Activated T-helper 2 cell treated with anti-CD3 and anti-CD28 coated beads, Interferon-gamma antibody, Interleukin-2, Interleukin-4, amounts not matched to agents 10 μg/mL and 5 μg/mL and 100 μg/mL, durations not matched to agents 14 hours and 24 hours and 36 hours (primary cell): Measurements from ENCODE around the gene UPF1. TPM values are rescaled to one million over a fixed set of nuclear protein-coding genes. Genes with fewer than 3 reads are reported as not detected.
A peak's percentile ranks its signal among the peaks of the same experiment; 100 is the strongest.

ENCODE experiments used
- DNase-seq: peaks from one replicate; pipeline ENCODE4 v3.0.0; 2021; ENCODE audit warnings: low spot score
- H3K27ac Mint-ChIP-seq: one replicate; pipeline ENCODE4 v1.8.0; 2021; ENCODE audit warnings: mixed read lengths
- H3K27me3 Mint-ChIP-seq: one replicate; pipeline ENCODE4 v1.8.0; 2021; ENCODE audit warnings: low read depth, mixed read lengths
- H3K36me3 Mint-ChIP-seq: one replicate; pipeline ENCODE4 v1.8.0; 2021; ENCODE audit warnings: low read depth, mixed read lengths
- H3K4me1 Mint-ChIP-seq: one replicate; pipeline ENCODE4 v1.8.0; 2021; ENCODE audit warnings: low read depth, mixed read lengths
- H3K4me3 Mint-ChIP-seq: one replicate; pipeline ENCODE4 v1.8.0; 2021; ENCODE audit warnings: low read depth, mild to moderate bottlenecking, moderate library complexity, mixed read lengths
- H3K9me3 Mint-ChIP-seq: one replicate; pipeline ENCODE4 v1.8.0; 2021; ENCODE audit warnings: mixed read lengths
- intact Hi-C: fragments of 100-400 bp; cut with micrococcal nuclease; formaldehyde crosslinking; loops from one replicate; pipeline ENCODE4 v1.15.1; 2023
- total RNA-seq: library from RNA; stranded (reverse); gene quantifications from 2 replicates; pipeline ENCODE4 v1.2.3, GENCODE V29; 2022

The UPF1 gene
- total RNA-seq, 1 donor from 2014 or later = 99.5 TPM

- Mint-ChIP-seq H3K4me1 (no peaks in the 10 kb centered on the region), H3K27me3 (no peaks in the 10 kb centered on the region), H3K27ac (no peak overlapping the region), H3K9me3 (no peaks in the 10 kb centered on the region), H3K36me3 (peaks cover 70% of the 10 kb centered on the region), H3K4me3 (no peak overlapping the region)
- intact Hi-C loops = no loop called here
- DNase-seq = no peak
These were observed 25.5 kb downstream of the UPF1 start for GRCh38 chr19:18857223-18857622.

- H3K27me3 Mint-ChIP-seq = no peaks in the 10 kb centered on the region
- no peak for DNase-seq
- no peak overlapping the region for H3K4me3 Mint-ChIP-seq
- intact Hi-C loops = no loop called here
- peaks cover 68% of the 10 kb centered on the region for H3K36me3 Mint-ChIP-seq
- no peak overlapping the region for H3K27ac Mint-ChIP-seq
- no peaks in the 10 kb centered on the region for H3K9me3 Mint-ChIP-seq
- no peaks in the 10 kb centered on the region for H3K4me1 Mint-ChIP-seq
These were observed 27.3 kb downstream of the UPF1 start for GRCh38 chr19:18858906-18859646.

GRCh38 chr19:18859676-18860301, 28.0 kb downstream of the UPF1 start:
- Mint-ChIP-seq H3K4me1 (no peaks in the 10 kb centered on the region), H3K36me3 (peaks cover 67% of the 10 kb centered on the region), H3K4me3 (no peak overlapping the region), H3K27me3 (no peaks in the 10 kb centered on the region), H3K27ac (no peak overlapping the region), H3K9me3 (no peaks in the 10 kb centered on the region)
- DNase-seq = no peak
- intact Hi-C loops = no loop called here

- H3K4me3 Mint-ChIP-seq = no peak overlapping the region
- no peak overlapping the region for H3K27ac Mint-ChIP-seq
- no peaks in the 10 kb centered on the region for H3K4me1 Mint-ChIP-seq
- intact Hi-C loops = no loop called here
- peaks cover 63% of the 10 kb centered on the region for H3K36me3 Mint-ChIP-seq
- no peak for DNase-seq
- no peaks in the 10 kb centered on the region for H3K9me3 Mint-ChIP-seq
- H3K27me3 Mint-ChIP-seq = no peaks in the 10 kb centered on the region
These were observed 28.5 kb downstream of the UPF1 start for GRCh38 chr19:18860302-18860700.

GRCh38 chr19:18860725-18861124, 29.0 kb downstream of the UPF1 start:
- intact Hi-C loops = no loop called here
- no peak overlapping the region for H3K27ac Mint-ChIP-seq
- H3K27me3 Mint-ChIP-seq = no peaks in the 10 kb centered on the region
- H3K4me3 Mint-ChIP-seq = no peak overlapping the region
- peaks cover 59% of the 10 kb centered on the region for H3K36me3 Mint-ChIP-seq
- no peaks in the 10 kb centered on the region for H3K4me1 Mint-ChIP-seq
- H3K9me3 Mint-ChIP-seq = no peaks in the 10 kb centered on the region
- no peak for DNase-seq

GRCh38 chr19:18861235-18861634, 29.5 kb downstream of the UPF1 start:
- no peaks in the 10 kb centered on the region for H3K27me3 Mint-ChIP-seq
- no peaks in the 10 kb centered on the region for H3K9me3 Mint-ChIP-seq
- H3K4me3 Mint-ChIP-seq = no peak overlapping the region
- intact Hi-C loops = no loop called here
- no peak overlapping the region for H3K27ac Mint-ChIP-seq
- peaks cover 59% of the 10 kb centered on the region for H3K36me3 Mint-ChIP-seq
- no peak for DNase-seq
- H3K4me1 Mint-ChIP-seq = no peaks in the 10 kb centered on the region

GRCh38 chr19:18861917-18862316, 30.2 kb downstream of the UPF1 start:
- intact Hi-C loops = no loop called here
- Mint-ChIP-seq H3K27me3 (no peaks in the 10 kb centered on the region), H3K27ac (no peak overlapping the region), H3K4me3 (no peak overlapping the region), H3K9me3 (no peaks in the 10 kb centered on the region), H3K36me3 (peaks cover 57% of the 10 kb centered on the region), H3K4me1 (no peaks in the 10 kb centered on the region)
- DNase-seq = no peak

- Mint-ChIP-seq H3K4me3 (no peak overlapping the region), H3K27me3 (no peaks in the 10 kb centered on the region), H3K27ac (no peak overlapping the region), H3K9me3 (no peaks in the 10 kb centered on the region), H3K4me1 (no peaks in the 10 kb centered on the region), H3K36me3 (peaks cover 61% of the 10 kb centered on the region)
- intact Hi-C loops = no loop called here
- no peak for DNase-seq
These were observed 31.4 kb downstream of the UPF1 start for GRCh38 chr19:18862976-18863842.

GRCh38 chr19:18863843-18864362, 32.1 kb downstream of the UPF1 start:
- Mint-ChIP-seq H3K27me3 (no peaks in the 10 kb centered on the region), H3K9me3 (no peaks in the 10 kb centered on the region), H3K4me1 (no peaks in the 10 kb centered on the region), H3K36me3 (peaks cover 58% of the 10 kb centered on the region), H3K27ac (no peak overlapping the region), H3K4me3 (no peak overlapping the region)
- intact Hi-C loops = no loop called here
- DNase-seq = no peak

GRCh38 chr19:18865106-18865972, 33.6 kb downstream of the UPF1 start:
- Mint-ChIP-seq H3K27ac (no peak overlapping the region), H3K9me3 (no peaks in the 10 kb centered on the region), H3K4me3 (no peak overlapping the region), H3K4me1 (no peaks in the 10 kb centered on the region), H3K27me3 (no peaks in the 10 kb centered on the region), H3K36me3 (peaks cover 58% of the 10 kb centered on the region)
- intact Hi-C loops = no loop called here
- DNase-seq = no peak

- Mint-ChIP-seq H3K4me1 (no peaks in the 10 kb centered on the region), H3K36me3 (peaks cover 54% of the 10 kb centered on the region), H3K27me3 (no peaks in the 10 kb centered on the region), H3K27ac (no peak overlapping the region), H3K9me3 (no peaks in the 10 kb centered on the region), H3K4me3 (no peak overlapping the region)
- intact Hi-C loops = no loop called here
- DNase-seq = peak; percentile 53
These were observed 34.4 kb downstream of the UPF1 start for GRCh38 chr19:18865973-18866799.

GRCh38 chr19:18866800-18867123, 35.0 kb downstream of the UPF1 start:
- peaks cover 51% of the 10 kb centered on the region for H3K36me3 Mint-ChIP-seq
- DNase-seq = no peak
- intact Hi-C loops = no loop called here
- H3K27me3 Mint-ChIP-seq = no peaks in the 10 kb centered on the region
- no peaks in the 10 kb centered on the region for H3K9me3 Mint-ChIP-seq
- no peak overlapping the region for H3K4me3 Mint-ChIP-seq
- H3K27ac Mint-ChIP-seq = no peak overlapping the region
- peaks cover 1% of the 10 kb centered on the region for H3K4me1 Mint-ChIP-seq
